Fibroblast of skin of right biceps (primary cell): Measurements from ENCODE around the gene EXOC2.
A peak's percentile ranks its signal among the peaks of the same experiment; 100 is the strongest.
"Not testable (repeated sequence)": the region's sequence is repeated elsewhere in the genome, so short reads cannot be mapped to it uniquely, and the experiment has no call there.

Experiments used
- DNase-seq: peaks from one replicate; pipeline ENCODE4 v3.0.0-alpha.2; 2013

EXOC2 gene

DNA sequence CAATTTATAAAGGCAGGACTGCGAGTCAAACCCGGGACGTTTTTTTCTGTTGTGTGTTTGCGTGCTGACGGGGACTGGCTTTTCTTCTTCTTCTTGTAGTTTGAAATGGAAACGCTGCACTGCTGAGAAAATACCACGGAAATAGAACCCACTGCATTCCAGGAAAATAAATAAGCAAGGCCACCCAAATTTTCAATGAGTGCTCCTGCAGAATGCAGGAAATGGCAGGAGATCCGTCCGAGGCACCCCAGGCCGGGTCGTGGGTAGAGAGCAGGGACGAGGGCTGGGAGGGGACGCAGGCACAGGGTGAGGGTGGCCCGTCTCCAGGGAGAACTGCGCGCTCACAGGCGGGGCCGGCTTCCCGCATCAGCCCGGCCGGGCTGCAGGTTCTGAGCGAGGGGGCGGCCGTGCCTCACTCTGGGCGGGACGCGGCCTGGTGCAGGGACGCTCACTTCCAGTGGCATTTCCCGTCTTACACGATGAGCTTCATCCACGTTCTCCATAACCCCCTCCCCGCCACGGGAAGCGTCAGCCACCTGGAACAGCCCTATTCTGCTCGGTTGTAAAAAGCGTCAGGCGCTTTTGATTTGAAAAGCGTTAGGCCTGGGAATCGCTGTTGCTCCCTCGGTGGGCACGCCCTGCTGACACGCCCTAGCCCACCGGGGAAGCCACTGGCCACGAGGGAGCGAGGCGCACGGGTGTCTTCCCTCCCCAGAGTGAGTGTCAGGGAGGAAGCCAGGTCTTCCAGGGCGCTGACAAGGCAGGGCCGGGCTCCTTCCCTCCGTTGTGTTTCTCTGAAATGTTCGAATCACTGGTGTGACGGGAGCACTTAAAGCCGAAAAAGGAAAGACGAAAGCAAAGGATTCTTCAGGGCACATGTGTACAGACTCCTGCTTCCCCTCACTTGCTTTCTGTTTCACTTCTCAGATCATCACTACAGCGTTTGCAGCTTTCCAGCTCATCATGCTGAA is 17.9 kb upstream of the EXOC2 start:
- DNase-seq: peak; percentile 53

DNA sequence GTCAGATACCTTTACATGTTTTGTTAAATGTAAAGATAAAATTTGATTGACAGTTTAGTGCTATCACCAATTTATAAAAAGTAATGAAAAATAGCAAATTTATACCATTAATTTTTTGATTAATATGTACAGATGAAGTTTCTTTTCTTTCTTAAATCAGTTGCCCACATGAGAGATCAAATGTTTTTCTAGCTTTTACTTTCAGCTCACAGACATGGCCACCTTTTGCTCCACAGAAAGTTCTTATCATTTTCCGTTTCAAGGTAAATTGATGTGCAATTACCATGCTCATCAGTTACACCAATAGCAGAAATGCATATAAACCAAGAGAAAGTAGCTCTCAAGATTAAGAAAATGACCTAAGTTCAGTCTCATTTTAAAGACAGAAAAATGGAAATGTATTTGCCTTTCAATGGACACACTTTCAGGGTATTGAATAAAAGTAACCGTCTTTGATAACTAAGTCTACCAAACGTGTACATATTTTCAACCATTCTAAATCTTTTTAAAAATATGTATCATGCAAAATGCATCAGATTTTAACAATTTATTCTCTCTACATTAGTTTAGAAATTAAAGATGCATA is 16.6 kb upstream of the EXOC2 start:
- DNase-seq: no peak

DNA sequence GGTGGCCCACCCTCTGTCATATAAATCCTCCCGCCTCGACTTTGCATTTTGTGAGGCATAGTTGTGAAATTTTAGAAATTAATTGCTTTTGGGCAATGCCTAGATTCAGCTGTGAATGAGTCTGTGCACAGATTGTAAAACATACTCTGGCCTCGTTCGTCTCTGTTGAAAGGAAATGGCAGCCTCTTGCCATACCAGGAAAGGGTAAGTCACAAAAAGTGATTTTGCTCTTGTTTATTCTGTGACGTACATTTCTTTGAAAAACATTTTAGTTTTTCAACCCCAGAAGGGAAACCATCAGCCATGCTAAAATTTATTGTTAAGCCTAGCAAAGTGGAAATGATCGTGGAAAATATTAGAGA is 15.3 kb upstream of the EXOC2 start:
- no peak for DNase-seq

DNA sequence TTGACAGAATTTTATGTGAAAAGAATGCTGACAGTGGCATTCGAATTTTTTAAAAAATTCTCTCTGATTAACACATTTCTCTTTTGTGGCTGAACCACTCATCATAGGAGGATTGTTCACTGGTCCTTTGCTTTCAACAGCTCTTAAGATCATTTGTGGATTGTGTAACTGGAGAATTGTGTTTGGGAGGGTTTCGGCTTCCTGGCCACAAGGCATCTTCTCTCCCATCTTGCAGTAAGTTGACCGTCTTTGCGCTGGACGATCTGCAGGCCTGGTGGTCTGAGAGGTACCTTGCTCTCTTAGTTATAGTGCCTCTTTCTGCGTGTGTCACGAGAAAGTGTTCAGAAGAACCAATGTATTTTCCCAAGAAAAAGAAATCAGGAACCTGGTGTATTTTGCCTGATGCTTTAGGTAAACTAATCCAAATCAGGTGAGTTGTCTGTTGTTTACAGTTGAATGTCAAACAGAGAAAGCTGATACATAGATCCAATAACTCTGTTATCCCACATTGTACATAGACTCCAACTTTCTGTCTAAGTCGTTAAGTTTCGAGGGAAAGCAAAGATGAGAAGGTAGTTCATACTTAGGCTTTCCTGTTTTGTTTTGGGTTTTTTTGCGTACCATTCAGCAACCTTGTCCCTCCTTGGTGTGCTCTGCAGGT is 14.8 kb upstream of the EXOC2 start:
- peak; percentile 16 for DNase-seq

DNA sequence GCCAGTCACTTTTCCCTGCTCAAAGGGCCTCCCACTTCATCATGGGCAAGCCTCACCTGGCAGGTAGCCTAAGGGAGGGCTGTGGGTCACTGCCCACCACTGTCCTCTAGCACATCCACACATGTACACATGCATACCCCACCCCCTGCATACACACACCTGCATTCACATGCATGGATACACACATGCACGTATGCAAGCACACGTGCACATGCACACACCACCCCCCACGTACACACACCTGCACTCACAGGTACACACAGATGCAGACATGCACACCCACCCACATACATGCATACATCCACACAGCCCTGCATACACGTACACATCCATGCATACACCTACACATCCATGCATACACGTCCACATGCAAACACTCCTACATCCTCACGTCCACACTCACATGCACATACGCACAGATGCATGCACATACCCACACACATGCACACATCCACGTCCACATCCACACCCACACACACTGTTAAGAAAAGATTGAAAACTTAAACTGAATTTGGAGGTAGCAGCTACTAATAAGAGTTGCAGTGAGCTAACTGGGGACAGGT is 14.0 kb upstream of the EXOC2 start:
- DNase-seq: no peak

DNA sequence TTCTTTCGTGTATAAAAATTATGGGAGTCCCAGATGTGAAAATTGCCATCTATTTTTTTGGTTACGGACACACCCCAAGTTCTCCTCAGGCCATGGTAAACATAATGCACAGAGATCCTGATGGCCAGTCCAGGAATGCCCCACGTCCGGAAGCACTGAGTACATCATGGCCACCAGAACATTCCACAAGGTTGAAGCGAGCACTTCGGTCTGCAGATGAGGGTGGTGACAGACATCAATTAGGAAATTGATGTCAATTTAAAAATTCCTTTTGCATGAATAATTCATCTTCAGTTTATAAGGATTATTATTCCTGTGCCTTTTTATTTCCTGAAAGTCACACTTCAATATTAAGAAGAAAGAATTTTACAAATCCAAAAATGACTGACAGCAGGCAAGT is 13.2 kb upstream of the EXOC2 start:
- peak; percentile 64 for DNase-seq

DNA sequence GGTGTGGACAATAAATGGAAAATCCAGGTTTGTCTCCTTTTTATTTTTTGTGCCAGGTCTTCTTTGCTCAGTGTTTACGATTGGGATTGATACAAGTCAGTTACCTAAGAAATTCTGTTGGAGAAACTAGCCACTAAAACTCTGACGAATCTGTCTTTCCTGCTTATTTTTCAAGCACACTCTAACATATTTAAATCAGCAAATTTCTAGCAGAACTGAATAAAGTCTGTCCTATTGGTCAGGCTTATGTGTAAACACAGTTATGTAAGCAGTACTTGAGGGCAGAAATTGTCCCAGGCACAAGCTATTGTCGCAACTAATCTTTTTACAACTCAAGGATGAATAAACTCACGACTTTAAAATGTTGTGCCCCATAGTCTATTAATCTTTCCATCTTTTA is 12.1 kb upstream of the EXOC2 start:
- DNase-seq: no peak

DNA sequence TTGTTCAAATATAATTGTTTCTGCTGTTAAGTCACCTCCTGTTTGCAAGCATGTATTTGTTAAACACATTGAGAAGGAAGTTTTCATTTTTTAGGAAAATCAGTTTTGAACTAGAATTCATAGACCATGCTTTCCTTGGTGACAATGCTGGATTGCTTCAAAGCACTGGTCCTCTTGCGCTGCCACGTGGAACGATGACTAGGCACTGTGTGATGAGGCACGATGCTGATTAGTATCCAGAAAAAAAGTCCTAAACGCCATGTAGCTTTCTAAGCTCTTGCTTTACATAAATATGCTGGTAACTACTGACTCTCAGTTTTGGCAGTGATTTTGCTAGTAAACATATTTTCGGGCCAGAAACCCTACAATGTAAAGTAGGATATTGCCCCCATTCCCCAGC is 11.1 kb upstream of the EXOC2 start:
- DNase-seq: peak; percentile 40

DNA sequence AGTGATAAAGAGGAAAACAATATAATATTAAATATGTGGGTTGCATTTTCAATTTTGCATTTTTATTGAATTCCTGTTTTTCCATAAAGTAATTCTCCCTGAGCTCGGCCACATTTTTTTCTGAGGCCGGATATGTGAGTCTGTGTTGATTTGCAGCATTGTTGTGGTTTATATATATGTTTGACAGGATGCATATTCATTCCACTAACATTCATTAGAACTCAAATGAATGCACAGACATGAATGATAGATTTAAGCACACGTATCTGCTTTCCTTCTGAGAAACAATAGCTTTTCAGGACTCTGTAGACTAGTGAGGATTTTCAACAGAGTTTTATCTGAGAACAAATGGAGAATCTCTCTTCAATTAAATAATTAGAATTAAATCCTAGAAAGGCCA is 10.6 kb upstream of the EXOC2 start:
- DNase-seq: peak; percentile 58

DNA sequence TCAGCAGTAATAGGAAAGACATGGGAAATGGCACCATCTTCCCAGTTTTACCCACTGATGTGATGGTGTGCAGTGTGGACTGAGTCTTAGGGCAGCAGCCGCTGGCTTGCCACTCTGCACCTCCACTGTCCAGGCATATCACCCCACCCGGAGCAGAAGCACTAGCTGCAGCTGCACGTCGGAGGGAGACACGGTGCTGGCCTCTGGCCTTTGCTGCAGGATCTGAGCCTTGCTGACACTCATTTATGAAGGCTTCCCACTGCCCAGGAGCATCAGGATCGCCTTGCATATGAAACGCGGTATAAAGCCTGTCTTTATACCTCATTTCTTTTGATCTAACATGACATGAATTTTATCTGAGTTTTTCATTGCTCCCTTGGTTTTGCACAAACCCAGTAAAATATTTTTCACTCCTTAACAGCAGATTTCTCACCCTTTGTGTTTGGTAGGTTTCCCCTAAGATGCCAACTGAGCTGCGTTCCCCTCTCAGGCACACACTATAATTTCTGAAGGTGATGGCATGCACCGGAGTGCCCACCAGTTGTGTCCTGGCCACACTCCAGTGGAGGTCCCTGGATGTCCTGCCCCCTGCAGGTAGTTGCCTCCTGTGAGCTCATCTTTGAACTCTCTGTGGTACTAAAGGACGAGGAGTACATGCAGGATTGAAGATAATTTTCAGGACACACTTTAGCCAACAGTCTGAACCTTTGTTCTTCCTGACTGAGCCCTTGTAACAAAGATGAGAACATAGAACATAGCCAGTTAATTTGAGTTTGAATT is 9.0 kb upstream of the EXOC2 start:
- no peak for DNase-seq

DNA sequence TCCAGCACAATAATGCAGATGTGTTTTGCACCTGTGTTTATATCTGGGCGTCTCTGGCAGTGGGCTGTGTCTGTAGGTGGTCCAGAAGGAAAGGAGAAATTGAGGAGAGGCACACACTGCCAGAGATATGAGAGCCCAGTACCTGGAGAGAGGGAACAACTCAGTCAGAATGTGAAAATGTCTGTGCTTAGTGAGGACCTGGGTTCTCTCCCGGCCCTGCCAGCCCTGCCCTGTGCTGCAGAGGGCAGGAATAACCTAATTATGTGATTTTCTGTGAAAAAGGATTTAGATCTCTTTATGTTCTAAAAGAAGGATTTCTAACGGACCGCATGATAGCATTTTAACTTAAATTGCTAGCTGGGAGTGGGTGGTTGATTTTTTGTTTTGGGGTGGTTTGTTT is 8.3 kb upstream of the EXOC2 start:
- DNase-seq: no peak

DNA sequence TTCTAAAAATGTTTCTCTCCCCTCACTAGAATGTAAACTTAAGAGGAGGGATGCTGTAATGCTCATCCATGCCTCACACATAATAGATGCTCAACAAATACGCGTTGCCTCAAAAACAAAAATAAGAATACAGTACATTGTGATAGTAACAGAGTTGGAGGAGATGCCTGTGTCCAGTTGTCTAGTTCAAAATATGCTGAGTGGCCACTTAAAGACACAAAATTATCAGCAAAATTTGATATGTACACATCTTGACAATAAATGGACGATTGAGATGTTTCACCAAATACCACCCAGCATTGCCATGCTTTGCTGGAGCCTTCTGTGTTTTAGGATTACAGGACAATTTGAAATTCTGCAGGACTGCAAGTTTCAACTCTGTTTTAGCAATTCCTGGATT is 7.6 kb upstream of the EXOC2 start:
- DNase-seq: no peak

DNA sequence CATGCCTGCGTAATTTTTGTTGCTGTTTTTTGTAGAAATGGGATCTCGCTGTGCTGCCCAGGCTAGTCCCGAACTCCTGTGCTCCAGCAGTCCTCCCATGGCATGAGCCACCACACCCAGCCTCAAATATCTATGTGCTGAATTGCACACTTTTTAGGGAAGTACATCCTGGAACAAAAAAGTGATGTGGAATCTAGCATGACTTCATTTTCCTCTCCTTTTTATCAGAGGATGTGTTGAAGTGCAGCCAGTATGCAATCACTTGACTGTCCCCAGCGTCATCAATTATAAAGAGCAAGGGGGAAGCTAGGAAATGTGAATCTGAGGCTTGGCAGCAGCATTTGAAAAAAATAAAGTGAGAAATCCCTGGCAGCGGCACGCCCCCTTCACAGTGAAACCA is 6.4 kb upstream of the EXOC2 start:
- no peak for DNase-seq

DNA sequence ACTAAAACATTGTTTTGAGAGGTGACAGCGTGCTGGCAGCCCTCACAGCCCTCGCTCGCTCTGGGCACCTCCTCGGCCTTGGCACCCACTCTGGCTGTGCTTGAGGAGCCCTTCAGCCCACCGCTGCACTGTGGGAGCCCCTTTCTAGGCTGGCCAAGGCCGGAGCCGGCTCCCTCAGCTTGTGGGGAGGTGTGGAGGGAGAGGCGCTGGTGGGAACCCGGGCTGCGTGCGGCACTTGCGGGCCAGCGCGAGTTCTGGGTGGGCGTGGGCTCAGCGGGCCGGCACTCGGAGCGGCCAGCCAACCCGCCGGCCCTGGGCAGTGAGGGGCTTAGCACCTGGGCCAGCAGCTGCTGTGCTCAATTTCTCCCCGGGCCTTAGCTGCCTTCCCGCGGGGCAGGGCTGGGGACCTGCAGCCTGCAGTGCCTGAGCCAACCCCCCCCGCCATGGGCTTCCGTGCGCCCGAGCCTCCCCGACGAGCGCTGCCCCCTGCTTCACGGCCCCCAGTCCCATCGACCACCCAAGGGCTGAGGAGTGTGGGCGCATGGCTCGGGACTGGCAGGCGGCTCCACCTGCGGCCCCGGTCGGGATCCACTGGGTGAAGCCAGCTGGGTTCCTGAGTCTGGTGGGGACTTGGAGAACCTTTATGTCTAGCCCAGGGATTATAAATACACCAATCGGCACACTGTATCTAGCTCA is 1.6 kb upstream of the EXOC2 start:
- not testable (repeated sequence) for DNase-seq

DNA sequence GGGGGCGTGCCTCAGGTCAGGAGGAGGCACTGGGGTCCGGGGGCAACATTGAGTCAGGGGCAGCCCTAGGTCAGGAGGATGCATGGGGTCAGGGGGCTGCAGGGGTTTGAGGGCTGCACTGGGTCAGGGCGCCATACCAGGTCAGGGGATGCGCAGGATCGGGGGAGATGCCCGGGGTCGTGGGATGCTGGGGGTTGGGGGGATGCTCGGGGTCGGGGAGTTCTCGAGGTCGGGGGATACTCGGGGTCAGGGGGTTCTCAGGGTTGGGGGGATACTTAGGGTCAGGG is 727 bp upstream of the EXOC2 start:
- DNase-seq: no peak

DNA sequence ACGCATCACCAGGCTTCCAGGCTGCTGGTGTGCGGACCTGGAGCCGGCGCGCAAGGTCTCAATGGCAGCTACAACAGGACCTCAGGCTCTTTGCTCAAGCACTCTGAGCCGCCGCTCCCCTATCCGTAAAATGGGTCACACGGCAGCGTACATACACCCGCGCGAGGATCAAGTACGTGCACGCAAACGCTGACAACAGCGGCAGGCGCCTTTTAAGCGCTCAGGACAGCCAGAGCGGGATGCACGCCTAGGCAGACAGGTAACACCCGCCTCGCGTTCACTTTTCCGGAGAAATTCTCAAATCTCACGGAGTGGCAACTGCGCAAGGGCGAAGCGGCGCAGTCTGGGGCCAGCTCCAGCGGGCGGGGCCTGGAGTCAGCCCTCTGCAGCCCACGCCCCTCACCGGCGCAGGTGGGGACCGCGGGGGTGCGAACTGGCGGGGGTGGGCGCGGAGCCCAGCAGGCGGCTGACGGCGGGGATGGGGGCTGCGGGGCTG is 535 bp downstream of the EXOC2 start:
- peak; percentile 21 for DNase-seq

DNA sequence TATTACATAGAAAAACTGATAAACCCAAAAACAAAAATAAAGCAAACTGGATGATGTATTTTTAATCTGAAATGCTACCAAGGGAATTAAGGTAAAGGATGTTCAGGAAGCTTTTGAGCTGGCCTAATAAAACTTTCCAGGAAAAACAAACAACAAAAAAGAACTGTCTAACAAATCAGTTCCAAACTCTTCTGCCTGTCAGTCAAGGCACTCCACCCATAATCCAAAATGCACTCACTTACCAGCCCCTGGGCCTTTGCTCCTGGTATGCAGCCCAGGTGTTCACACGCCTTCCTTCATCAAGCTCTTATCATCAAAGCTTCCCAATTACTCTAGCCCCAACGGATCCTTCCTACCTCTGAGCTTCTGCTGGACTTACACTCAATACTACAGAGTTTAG is 3.7 kb downstream of the EXOC2 start:
- no peak for DNase-seq

DNA sequence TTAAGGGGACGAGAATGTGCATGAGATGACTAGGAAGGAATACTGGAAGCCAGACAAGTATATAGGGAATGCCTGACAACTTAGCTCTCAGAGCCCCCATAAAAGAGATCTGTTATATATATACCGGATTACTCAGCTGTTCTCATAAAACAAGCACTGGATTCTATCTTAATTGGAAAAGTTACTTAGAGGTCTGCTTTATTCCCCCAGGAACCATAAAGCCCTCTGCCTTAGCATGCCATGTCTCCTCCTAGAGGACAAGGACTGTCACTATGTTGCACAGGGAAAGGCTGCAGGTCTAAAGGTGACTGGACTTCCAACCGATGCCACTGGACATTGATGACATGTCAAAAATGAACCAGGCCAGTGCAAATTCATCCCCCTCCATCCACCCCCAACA is 6.4 kb downstream of the EXOC2 start:
- peak; percentile 51 for DNase-seq

DNA sequence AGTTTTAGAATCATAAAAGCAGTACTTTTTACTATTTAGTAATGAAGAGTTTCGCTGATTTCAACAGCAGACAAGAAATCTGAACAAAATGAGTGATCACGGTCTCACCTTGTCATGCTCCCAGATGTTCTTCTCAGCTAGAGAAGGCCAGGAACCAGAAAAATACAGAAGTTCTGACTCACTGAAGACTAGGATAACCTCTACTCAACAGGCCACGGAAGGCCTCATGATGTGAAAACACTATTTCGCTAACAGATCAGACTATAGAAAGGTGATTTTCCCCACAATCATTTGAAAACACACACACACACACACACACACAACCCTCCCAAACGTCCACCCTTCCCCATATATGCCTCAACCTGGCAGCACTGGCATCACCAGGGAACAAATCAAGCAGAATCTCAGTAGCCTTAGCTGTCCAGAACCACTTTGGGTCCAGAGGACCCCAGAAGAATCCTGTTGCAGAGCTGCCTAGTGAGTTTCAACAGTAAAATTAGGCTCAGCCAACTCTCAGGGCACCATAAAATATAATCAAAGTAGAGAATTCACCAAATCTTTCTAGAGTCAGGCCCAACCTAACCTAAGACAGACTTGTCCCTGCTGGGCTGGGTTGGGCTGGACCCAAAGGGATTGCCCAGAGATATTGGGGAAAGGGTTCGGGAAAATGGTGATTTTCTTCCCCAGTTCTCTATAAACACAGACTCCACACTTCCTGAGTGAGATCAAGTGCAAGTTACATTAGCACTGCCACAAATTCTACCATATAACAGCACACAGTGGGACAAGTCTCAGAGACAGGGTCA is 7.9 kb downstream of the EXOC2 start:
- peak; percentile 65 for DNase-seq

DNA sequence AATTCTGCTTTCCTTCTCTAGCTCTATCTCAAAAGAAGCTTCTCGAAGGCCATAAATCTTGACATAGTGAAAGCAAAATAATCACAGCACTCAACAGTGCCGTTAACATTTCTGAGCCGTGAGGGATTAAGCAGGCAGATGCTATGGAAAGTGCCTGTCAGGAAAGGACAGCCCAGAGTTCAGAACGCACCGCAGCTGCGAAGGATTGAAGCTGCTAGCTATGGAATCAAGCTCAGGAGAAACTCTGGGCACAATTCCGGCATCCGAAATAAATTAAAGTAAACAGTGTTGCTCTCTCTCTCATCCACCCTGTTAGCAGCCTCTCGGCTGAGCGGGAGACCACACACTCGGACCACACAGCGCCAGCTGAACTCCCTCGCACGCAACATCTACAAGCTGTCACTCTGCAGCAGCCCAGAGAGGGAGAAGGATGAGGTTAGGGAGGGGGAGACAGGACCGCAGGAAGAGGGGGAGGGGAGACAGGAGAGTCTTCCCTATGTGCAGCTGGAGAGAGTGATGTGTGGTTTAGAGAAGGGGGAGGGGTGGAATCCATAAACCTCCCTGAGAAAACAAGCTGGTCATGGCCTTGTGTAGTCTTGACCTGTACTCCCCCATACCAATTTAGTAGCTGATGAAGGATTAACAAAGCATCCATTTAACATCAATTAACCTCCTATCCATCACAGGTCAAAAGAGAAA is 9.0 kb downstream of the EXOC2 start:
- DNase-seq: peak; percentile 96
